HCT116 (cell line): ENCODE data around the gene SH3RF2. TPM values are rescaled to one million over a fixed set of nuclear protein-coding genes. Genes with fewer than 3 reads are reported as not detected.

ENCODE experiments used
- ATAC-seq: fragments of 200-7000 bp; cut with Tn5 transposase; 2 replicates; pipeline ENCODE4 v1.9.1; 2020; ENCODE audit warnings: mild to moderate bottlenecking, moderate library complexity
- BruUV-seq: library from RNA; stranded (reverse); fragments of 400-500 nt; replicated peaks from 2 replicates; lab custom pipeline; 2021; lab: Mats Ljungman, UMichigan
- CTCF ChIA-PET: fragments of 300-600 bp; sonication (Branson Sonifier 250); formaldehyde crosslinking; loops from one replicate; lab custom pipeline; 2021; ENCODE audit warnings: antibody characterized with exemption; lab: Charles Lee
- POLR2A ChIA-PET: fragments of 300-600, 350-600 bp; sonication (Branson Sonifier 250); formaldehyde crosslinking; loops from one replicate; lab custom pipeline; 2021; ENCODE audit warnings: antibody characterized with exemption; lab: Charles Lee
- RAD21 ChIA-PET, 2 experiments: fragments of 300-600 bp; sonication (Branson Sonifier 250); formaldehyde crosslinking; loops; one replicate each; lab custom pipeline; 2023; ENCODE audit warnings: low total read pairs in 2 of 2; ENCODE audit not compliant: uncharacterized antibody in 2 of 2, unreplicated experiment in 2 of 2, low non-redundant PET in 1 of 2; lab: Charles Lee
- DNase-seq: peaks from one replicate; pipeline ENCODE4 v3.0.0-alpha.2; 2010; ENCODE audit warnings: low read depth, low spot score
- H2AFZ ChIP-seq: fragments of 200-600 bp; shearing (Covaris generic), sonication (generic); 2 replicates; pipeline ENCODE4 v1.6.1; 2017; ENCODE audit warnings: low read depth, mixed run types, mixed read lengths, antibody characterized with exemption, low read length; ENCODE audit not compliant: poor library complexity, severe bottlenecking
- H3K27ac ChIP-seq: 2 replicates; pipeline ENCODE4 v1.5.1; 2012; ENCODE audit warnings: low read depth, low read length
- H3K27me3 ChIP-seq: fragments of 200-600 bp; sonication (generic); 2 replicates; pipeline ENCODE4 v1.6.1; 2016; ENCODE audit warnings: mixed run types, low read length, mixed read lengths; ENCODE audit not compliant: insufficient read depth
- H3K36me3 ChIP-seq, 2 experiments: fragments of 200-500 bp in 1 of 2; fragments of 200-600 bp in 1 of 2; sonication (Bioruptor generic) in 1 of 2; sonication (generic) in 1 of 2; 2 replicates each; pipeline versions ENCODE4 v1.5.1 to v1.6.1; 2014 to 2016; ENCODE audit warnings: low read length in 2 of 2, inconsistent platforms in 1 of 2, mixed read lengths in 1 of 2, mixed run types in 1 of 2; ENCODE audit not compliant: insufficient read depth in 2 of 2, control insufficient read depth in 1 of 2
- H3K4me1 ChIP-seq, 2 experiments: fragments of 200-600 bp in 1 of 2; sonication (generic) in 1 of 2; 2 replicates each; pipeline versions ENCODE4 v1.5.1 to v1.6.1; 2012 to 2017; ENCODE audit warnings: low read length in 2 of 2, inconsistent platforms in 1 of 2, mild to moderate bottlenecking in 1 of 2, mixed read lengths in 1 of 2, mixed run types in 1 of 2, moderate library complexity in 1 of 2; ENCODE audit not compliant: insufficient read depth in 2 of 2, control insufficient read depth in 1 of 2
- H3K4me2 ChIP-seq: fragments of 200-600 bp; sonication (generic); 2 replicates; pipeline ENCODE4 v1.6.1; 2017; ENCODE audit warnings: mixed run types, low read length, mixed read lengths
- H3K4me3 ChIP-seq, 2 experiments: fragments of 200-600 bp in 1 of 2; sonication (generic) in 1 of 2; replicated peaks in 1 of 2; 2 replicates each; pipeline ENCODE4 v1.5.1; 2011 to 2016; ENCODE audit warnings: low read length in 2 of 2, control low read depth in 1 of 2, low read depth in 1 of 2, mild to moderate bottlenecking in 1 of 2, mixed read lengths in 1 of 2, mixed run types in 1 of 2
- H3K79me2 ChIP-seq: fragments of 200-600 bp; sonication (generic); 2 replicates; pipeline ENCODE4 v1.6.1; 2017; ENCODE audit warnings: mild to moderate bottlenecking, mixed run types, low read length, moderate library complexity, mixed read lengths; ENCODE audit not compliant: insufficient read depth
- H3K9ac ChIP-seq: fragments of 200-600 bp; sonication (generic); 2 replicates; pipeline ENCODE4 v1.6.1; 2016; ENCODE audit warnings: low read length, mixed read lengths
- H3K9me2 ChIP-seq: fragments of 200-600 bp; sonication (generic), shearing (Covaris generic); 2 replicates; pipeline ENCODE4 v1.6.1; 2017; ENCODE audit warnings: mixed run types, mild to moderate bottlenecking, moderate library complexity; ENCODE audit not compliant: insufficient read depth
- H3K9me3 ChIP-seq, 2 experiments: fragments of 200-500 bp in 1 of 2; fragments of 200-600 bp in 1 of 2; sonication (Bioruptor generic) in 1 of 2; sonication (generic) in 1 of 2; 2 replicates each; pipeline ENCODE4 v1.6.1; 2014 to 2017; ENCODE audit warnings: low read length in 2 of 2, mixed read lengths in 2 of 2, inconsistent platforms in 1 of 2, low read depth in 1 of 2, mild to moderate bottlenecking in 1 of 2, mixed run types in 1 of 2, moderate library complexity in 1 of 2; ENCODE audit not compliant: control insufficient read depth in 1 of 2, insufficient read depth in 1 of 2
- H4K20me1 ChIP-seq: fragments of 200-600 bp; sonication (generic), shearing (Covaris generic); 2 replicates; pipeline ENCODE4 v1.6.1; 2017; ENCODE audit warnings: mixed run types, mild to moderate bottlenecking, moderate library complexity; ENCODE audit not compliant: insufficient read depth
- CEBPB ChIP-seq: IDR thresholded peaks from 2 replicates; pipeline ENCODE4 v1.6.1; 2012; ENCODE audit warnings: low read depth
- ELF1 ChIP-seq: IDR thresholded peaks from 2 replicates; pipeline ENCODE4 v1.6.1; 2012; ENCODE audit warnings: low read depth, borderline replicate concordance
- EZH2phosphoT487 ChIP-seq: fragments of 200-600 bp; IDR thresholded peaks from 2 replicates; pipeline ENCODE4 v1.6.1; 2018; ENCODE audit warnings: antibody characterized with exemption, borderline replicate concordance
- FOSL1 ChIP-seq: IDR thresholded peaks from 2 replicates; pipeline ENCODE4 v1.6.1; 2012; ENCODE audit warnings: low read depth
- JUND ChIP-seq: IDR thresholded peaks from 2 replicates; pipeline ENCODE4 v1.6.1; 2012
- POLR2AphosphoS5 ChIP-seq: IDR thresholded peaks from 2 replicates; pipeline ENCODE4 v1.6.1; 2011; ENCODE audit warnings: mild to moderate bottlenecking, low read depth, low read length, moderate library complexity
- RAD21 ChIP-seq: IDR thresholded peaks from 2 replicates; pipeline ENCODE4 v1.6.1; 2012; ENCODE audit warnings: low read depth, mild to moderate bottlenecking
- SIN3A ChIP-seq: IDR thresholded peaks from 2 replicates; pipeline ENCODE4 v1.6.1; 2012; ENCODE audit warnings: low read depth
- SP1 ChIP-seq: IDR thresholded peaks from 2 replicates; pipeline ENCODE4 v1.6.1; 2012; ENCODE audit warnings: low read depth
- TCF7L2 ChIP-seq: IDR thresholded peaks from 2 replicates; pipeline ENCODE4 v1.7.0; 2011; ENCODE audit warnings: borderline replicate concordance, inconsistent platforms; ENCODE audit not compliant: insufficient read depth, insufficient read length; ENCODE audit errors: extremely low read depth
- YY1 ChIP-seq: IDR thresholded peaks from 2 replicates; pipeline ENCODE4 v1.6.1; 2011; ENCODE audit warnings: low read length, low read depth, moderate library complexity, mild to moderate bottlenecking; ENCODE audit not compliant: insufficient replicate concordance; ENCODE audit errors: extremely low read depth
- ZFX ChIP-seq: fragments of 450-650 bp; IDR thresholded peaks from 2 replicates; pipeline ENCODE4 v1.6.1; 2017
- ZNF274 ChIP-seq: fragments of 200-500 bp; sonication (Bioruptor generic); IDR thresholded peaks from 2 replicates; pipeline ENCODE4 v1.6.1; 2014; ENCODE audit warnings: mild to moderate bottlenecking, low read depth, low read length, inconsistent platforms
- intact Hi-C: fragments of 100-400 bp; cut with micrococcal nuclease; formaldehyde crosslinking; loops from 2 replicates; pipeline ENCODE4 v1.10.0; 2022
- total RNA-seq: library from RNA; stranded (reverse); gene quantifications from one replicate; pipeline ENCODE4 v1.2.1, GENCODE V29; 2021; ENCODE audit not compliant: unreplicated experiment
- TF ChIP-seq, protein P1 (sequence below): IDR thresholded peaks from 2 replicates; pipeline ENCODE4 v1.6.1; 2012; ENCODE audit warnings: low read depth
- TF ChIP-seq, protein P2 (sequence below): IDR thresholded peaks from 2 replicates; pipeline ENCODE4 v1.6.1; 2012
- TF ChIP-seq, protein P3 (sequence below), 3 experiments: fragments of 200-600 bp in 1 of 3; sonication (generic) in 1 of 3; IDR thresholded peaks in 2 of 3; conservative IDR thresholded peaks in 1 of 3; 2 replicates each; pipeline ENCODE4 v1.5.1; 2012 to 2017; ENCODE audit warnings: low read depth in 2 of 3, low read length in 2 of 3, antibody characterized with exemption in 1 of 3, borderline replicate concordance in 1 of 3, control low read depth in 1 of 3, mild to moderate bottlenecking in 1 of 3, mixed read lengths in 1 of 3, mixed run types in 1 of 3, moderate library complexity in 1 of 3; ENCODE audit not compliant: insufficient read depth in 1 of 3

SH3RF2 gene
- total RNA-seq, 1 experiment from 2014 or later: 14.3 TPM

DNA sequence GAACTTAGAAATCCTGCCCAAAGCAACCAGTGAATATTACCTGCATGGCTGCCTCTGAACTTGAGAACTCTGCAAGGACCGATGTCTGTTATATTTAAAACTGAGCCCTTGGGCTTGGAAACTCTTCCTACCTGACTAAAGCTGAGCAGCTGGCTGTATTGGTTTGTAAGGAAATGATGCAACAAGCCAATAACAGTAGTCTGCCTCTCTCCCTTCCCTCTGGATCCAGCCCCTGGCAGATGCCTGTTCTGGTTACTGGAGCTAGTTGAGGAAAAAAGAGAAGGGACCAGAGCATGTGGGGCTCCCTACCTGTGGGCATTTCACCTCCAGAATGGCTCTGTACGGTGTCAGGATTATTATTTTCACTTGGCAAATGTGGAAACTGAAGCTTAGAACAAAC, 34.7 kb downstream of the SH3RF2 start:
- DNase-seq (no peak), ATAC-seq (no peak)
- no peak overlapping the region for H3K27ac ChIP-seq
- H3K27me3 ChIP-seq: no peaks in the 10 kb centered on the region
- TF ChIP-seq CEBPB: peak; percentile 60
- TF ChIP-seq SP1: no peak
- H3K4me1 ChIP-seq: peaks cover 21 to 50% of the 10 kb centered on the region in 2 experiments
- BruUV-seq: no TSS peak
- no peak overlapping the region for H2AFZ ChIP-seq
- CTCF ChIA-PET: interaction anchor here (1.1 kb wide), 1 partner anchor 83 kb away, joined by 3 read pairs; no protein-coding TSS in a partner anchor
- no peak overlapping the region for H3K4me3 ChIP-seq
- H3K4me2 ChIP-seq: no peak overlapping the region
- no peak overlapping the region for H3K9ac ChIP-seq
- RAD21 ChIA-PET: no interaction called here
- POLR2A ChIA-PET: no interaction called here
- intact Hi-C loops: no loop called here
- no peaks in the 10 kb centered on the region for H3K9me3 ChIP-seq
- no peaks in the 10 kb centered on the region for H3K79me2 ChIP-seq
- H4K20me1 ChIP-seq: no peaks in the 10 kb centered on the region; the same call in 1 of the 2 replicates
- H3K36me3 ChIP-seq: no peaks in the 10 kb centered on the region
- H3K9me2 ChIP-seq: no peaks in the 10 kb centered on the region

DNA sequence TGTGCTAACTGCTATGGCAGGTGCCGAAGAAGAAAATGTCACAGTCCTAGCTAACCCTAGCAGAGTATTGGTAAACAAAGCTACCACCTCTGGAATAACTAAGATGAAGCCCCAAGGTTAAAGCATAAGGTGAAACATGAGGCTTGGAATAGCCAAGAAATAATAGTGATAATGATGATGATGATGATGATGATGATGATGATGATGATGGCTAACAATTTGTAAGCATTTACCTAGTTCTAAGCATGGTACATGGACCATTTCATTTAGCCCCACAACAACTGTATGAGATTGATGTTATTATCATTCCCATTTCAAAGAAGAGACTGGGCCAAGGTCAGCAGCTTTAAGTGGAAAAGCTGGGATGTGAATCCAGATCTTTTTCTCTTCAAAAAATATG, 35.3 kb downstream of the SH3RF2 start:
- no peaks in the 10 kb centered on the region for H3K36me3 ChIP-seq
- no peaks in the 10 kb centered on the region for H3K9me2 ChIP-seq
- H3K9ac ChIP-seq: no peak overlapping the region
- TF ChIP-seq ELF1: no peak
- TF ChIP-seq SIN3A: no peak
- no peak for TF ChIP-seq SP1
- no peak for TF ChIP-seq RAD21
- TF ChIP-seq, protein P1, sequence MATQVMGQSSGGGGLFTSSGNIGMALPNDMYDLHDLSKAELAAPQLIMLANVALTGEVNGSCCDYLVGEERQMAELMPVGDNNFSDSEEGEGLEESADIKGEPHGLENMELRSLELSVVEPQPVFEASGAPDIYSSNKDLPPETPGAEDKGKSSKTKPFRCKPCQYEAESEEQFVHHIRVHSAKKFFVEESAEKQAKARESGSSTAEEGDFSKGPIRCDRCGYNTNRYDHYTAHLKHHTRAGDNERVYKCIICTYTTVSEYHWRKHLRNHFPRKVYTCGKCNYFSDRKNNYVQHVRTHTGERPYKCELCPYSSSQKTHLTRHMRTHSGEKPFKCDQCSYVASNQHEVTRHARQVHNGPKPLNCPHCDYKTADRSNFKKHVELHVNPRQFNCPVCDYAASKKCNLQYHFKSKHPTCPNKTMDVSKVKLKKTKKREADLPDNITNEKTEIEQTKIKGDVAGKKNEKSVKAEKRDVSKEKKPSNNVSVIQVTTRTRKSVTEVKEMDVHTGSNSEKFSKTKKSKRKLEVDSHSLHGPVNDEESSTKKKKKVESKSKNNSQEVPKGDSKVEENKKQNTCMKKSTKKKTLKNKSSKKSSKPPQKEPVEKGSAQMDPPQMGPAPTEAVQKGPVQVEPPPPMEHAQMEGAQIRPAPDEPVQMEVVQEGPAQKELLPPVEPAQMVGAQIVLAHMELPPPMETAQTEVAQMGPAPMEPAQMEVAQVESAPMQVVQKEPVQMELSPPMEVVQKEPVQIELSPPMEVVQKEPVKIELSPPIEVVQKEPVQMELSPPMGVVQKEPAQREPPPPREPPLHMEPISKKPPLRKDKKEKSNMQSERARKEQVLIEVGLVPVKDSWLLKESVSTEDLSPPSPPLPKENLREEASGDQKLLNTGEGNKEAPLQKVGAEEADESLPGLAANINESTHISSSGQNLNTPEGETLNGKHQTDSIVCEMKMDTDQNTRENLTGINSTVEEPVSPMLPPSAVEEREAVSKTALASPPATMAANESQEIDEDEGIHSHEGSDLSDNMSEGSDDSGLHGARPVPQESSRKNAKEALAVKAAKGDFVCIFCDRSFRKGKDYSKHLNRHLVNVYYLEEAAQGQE: no peak
- no peak for TF ChIP-seq JUND
- TF ChIP-seq TCF7L2: no peak
- TF ChIP-seq, protein P2, sequence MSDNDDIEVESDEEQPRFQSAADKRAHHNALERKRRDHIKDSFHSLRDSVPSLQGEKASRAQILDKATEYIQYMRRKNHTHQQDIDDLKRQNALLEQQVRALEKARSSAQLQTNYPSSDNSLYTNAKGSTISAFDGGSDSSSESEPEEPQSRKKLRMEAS: no peak
- TF ChIP-seq FOSL1: no peak
- no peak for TF ChIP-seq CEBPB
- no peak for TF ChIP-seq YY1
- no peak for TF ChIP-seq ZFX
- TF ChIP-seq ZNF274: no peak
- TF ChIP-seq, protein P3, sequence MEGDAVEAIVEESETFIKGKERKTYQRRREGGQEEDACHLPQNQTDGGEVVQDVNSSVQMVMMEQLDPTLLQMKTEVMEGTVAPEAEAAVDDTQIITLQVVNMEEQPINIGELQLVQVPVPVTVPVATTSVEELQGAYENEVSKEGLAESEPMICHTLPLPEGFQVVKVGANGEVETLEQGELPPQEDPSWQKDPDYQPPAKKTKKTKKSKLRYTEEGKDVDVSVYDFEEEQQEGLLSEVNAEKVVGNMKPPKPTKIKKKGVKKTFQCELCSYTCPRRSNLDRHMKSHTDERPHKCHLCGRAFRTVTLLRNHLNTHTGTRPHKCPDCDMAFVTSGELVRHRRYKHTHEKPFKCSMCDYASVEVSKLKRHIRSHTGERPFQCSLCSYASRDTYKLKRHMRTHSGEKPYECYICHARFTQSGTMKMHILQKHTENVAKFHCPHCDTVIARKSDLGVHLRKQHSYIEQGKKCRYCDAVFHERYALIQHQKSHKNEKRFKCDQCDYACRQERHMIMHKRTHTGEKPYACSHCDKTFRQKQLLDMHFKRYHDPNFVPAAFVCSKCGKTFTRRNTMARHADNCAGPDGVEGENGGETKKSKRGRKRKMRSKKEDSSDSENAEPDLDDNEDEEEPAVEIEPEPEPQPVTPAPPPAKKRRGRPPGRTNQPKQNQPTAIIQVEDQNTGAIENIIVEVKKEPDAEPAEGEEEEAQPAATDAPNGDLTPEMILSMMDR (IDR thresholded peaks at IDR 0.05 in 2 of 3, conservative IDR thresholded peaks at IDR 0.05 in 1 of 3; ENCODE audit: borderline replicate concordance in 1 of 3, insufficient read depth in 1 of 3, low read depth in 2 of 3, low read length in 2 of 3): no peak
- no peak for TF ChIP-seq EZH2phosphoT487
- no peak for TF ChIP-seq POLR2AphosphoS5
- no peak overlapping the region for H3K4me2 ChIP-seq
- ChIA-PET RAD21 (no interaction called here), POLR2A (no interaction called here), CTCF (interaction anchor here (1.1 kb wide), 1 partner anchor 84 kb away, joined by 3 read pairs; no protein-coding TSS in a partner anchor)
- H3K9me3 ChIP-seq: no peaks in the 10 kb centered on the region
- no peaks in the 10 kb centered on the region for H3K79me2 ChIP-seq
- DNase-seq: no peak
- ATAC-seq: no peak
- no peak overlapping the region for H3K4me3 ChIP-seq
- BruUV-seq: no TSS peak
- H3K27me3 ChIP-seq: no peaks in the 10 kb centered on the region
- peaks cover 27 to 55% of the 10 kb centered on the region in 2 experiments for H3K4me1 ChIP-seq
- intact Hi-C loops: no loop called here
- H4K20me1 ChIP-seq: no peaks in the 10 kb centered on the region; the same call in 1 of the 2 replicates
- no peak overlapping the region for H2AFZ ChIP-seq
- H3K27ac ChIP-seq: no peak overlapping the region
